Chondrocyte (in vitro differentiated cells): Measurements from ENCODE around the gene ADGRV1. TPM values are rescaled to one million over a fixed set of nuclear protein-coding genes. Genes with fewer than 3 reads are reported as not detected.

Experiments used
- DNase-seq: peaks from one replicate; pipeline ENCODE4 v3.0.0; 2021; ENCODE audit warnings: mixed read lengths, low spot score
- H3K27ac Mint-ChIP-seq: one replicate; pipeline ENCODE4 v1.8.0; 2021; ENCODE audit warnings: mild to moderate bottlenecking, moderate library complexity, mixed read lengths; ENCODE audit not compliant: unreplicated experiment
- H3K27me3 Mint-ChIP-seq: 2 replicates; pipeline ENCODE4 v1.8.0; 2021; ENCODE audit warnings: low read depth, mixed read lengths
- H3K36me3 Mint-ChIP-seq: 2 replicates; pipeline ENCODE4 v1.8.0; 2021; ENCODE audit warnings: low read depth, mixed read lengths
- H3K4me1 Mint-ChIP-seq: 2 replicates; pipeline ENCODE4 v1.8.0; 2021; ENCODE audit warnings: low read depth, mild to moderate bottlenecking, mixed read lengths
- H3K4me3 Mint-ChIP-seq: one replicate; pipeline ENCODE4 v1.8.0; 2021; ENCODE audit warnings: mild to moderate bottlenecking, moderate library complexity, mixed read lengths; ENCODE audit not compliant: unreplicated experiment
- H3K9me3 Mint-ChIP-seq: 2 replicates; pipeline ENCODE4 v1.8.0; 2021; ENCODE audit warnings: low read depth, mixed read lengths
- total RNA-seq: library from RNA; stranded (reverse); gene quantifications from 3 replicates; pipeline ENCODE4 v1.2.1, GENCODE V29; 2021
- TF ChIP-seq, protein P1 (sequence below): fragments of 200-600 bp; sonication (generic); IDR thresholded peaks from 2 replicates; pipeline ENCODE4 v1.5.0; 2021; ENCODE audit warnings: antibody characterized with exemption, mild to moderate bottlenecking, moderate library complexity

Gene ADGRV1
- total RNA-seq, 1 donor from 2014 or later = 1.5 TPM

- Mint-ChIP-seq H3K9me3 (no peaks in the 10 kb centered on the region), H3K27ac (no peak overlapping the region), H3K4me3 (no peak overlapping the region), H3K4me1 (no peaks in the 10 kb centered on the region), H3K36me3 (no peaks in the 10 kb centered on the region), H3K27me3 (peaks cover 5% of the 10 kb centered on the region)
- no peak for DNase-seq
- TF ChIP-seq, protein P1, sequence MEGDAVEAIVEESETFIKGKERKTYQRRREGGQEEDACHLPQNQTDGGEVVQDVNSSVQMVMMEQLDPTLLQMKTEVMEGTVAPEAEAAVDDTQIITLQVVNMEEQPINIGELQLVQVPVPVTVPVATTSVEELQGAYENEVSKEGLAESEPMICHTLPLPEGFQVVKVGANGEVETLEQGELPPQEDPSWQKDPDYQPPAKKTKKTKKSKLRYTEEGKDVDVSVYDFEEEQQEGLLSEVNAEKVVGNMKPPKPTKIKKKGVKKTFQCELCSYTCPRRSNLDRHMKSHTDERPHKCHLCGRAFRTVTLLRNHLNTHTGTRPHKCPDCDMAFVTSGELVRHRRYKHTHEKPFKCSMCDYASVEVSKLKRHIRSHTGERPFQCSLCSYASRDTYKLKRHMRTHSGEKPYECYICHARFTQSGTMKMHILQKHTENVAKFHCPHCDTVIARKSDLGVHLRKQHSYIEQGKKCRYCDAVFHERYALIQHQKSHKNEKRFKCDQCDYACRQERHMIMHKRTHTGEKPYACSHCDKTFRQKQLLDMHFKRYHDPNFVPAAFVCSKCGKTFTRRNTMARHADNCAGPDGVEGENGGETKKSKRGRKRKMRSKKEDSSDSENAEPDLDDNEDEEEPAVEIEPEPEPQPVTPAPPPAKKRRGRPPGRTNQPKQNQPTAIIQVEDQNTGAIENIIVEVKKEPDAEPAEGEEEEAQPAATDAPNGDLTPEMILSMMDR = no peak
Observed at GRCh38 chr5:90696153-90696552, 137.6 kb downstream of the ADGRV1 start.

DNA sequence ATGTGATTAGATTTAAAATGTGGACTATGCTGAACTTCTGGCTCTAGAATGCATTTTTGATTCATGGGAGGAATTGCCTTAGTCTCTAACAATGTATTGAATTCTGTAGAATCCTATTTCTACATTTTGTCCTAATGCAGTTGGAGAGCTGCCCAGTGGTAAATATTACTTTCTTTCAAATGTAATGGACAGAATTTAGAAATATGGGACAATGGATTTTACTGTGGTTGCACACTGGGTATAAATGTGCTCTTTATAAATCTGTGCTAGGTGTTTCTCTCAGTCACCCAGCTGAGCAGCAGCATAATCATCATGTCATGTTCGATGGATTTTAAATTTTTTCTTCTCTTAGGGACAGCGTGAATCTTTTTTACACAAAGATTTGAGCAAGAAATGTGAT lies 141.7 kb downstream of the ADGRV1 start:
- Mint-ChIP-seq H3K27me3 (peaks cover 7% of the 10 kb centered on the region), H3K4me1 (no peaks in the 10 kb centered on the region), H3K9me3 (no peaks in the 10 kb centered on the region), H3K4me3 (no peak overlapping the region), H3K27ac (no peak overlapping the region), H3K36me3 (no peaks in the 10 kb centered on the region)
- TF ChIP-seq, protein P1 = no peak
- no peak for DNase-seq

DNA sequence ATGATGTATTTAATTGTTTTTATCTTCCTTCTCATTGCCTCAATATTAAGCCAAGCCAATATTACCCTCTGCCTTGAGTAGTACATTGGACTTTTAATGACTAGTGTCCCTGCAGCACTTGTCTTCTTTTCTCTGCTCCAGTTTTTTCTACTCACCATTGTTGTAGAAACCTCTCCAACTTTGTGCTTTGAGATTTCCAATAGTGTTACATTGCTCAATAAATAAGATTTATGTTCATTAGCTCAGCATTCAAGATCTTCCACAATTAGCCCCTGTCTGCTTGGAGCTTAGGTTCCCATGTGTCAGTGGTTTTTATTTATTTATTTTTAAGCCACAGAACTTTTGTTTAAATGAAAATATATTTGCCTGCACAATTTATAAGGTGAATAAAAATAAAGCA lies 145.3 kb downstream of the ADGRV1 start:
- no peak overlapping the region for H3K4me3 Mint-ChIP-seq
- no peak for DNase-seq
- H3K4me1 Mint-ChIP-seq = no peaks in the 10 kb centered on the region

DNA sequence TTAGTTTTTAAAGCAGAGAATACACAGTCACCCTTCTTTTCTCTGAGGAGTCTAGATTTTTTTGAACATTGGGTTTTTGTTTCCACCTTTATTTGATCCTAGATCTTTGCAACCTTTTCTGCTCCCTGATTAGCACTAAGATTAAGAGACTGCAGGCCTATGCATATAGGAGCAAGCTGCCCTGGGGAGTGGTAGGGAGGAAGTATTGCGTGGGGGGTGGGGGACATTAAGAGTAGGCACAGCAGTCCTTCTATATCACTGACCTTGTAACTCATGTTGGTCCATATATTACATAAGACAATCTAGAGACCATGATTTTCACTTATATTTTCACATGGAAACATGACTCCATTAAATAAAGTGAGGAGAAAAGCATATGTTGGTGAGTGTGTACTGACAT lies 149.1 kb downstream of the ADGRV1 start:
- H3K27me3 Mint-ChIP-seq = peaks cover 3% of the 10 kb centered on the region
- no peak overlapping the region for H3K4me3 Mint-ChIP-seq
- TF ChIP-seq, protein P1 = no peak
- H3K4me1 Mint-ChIP-seq = no peaks in the 10 kb centered on the region
- H3K27ac Mint-ChIP-seq = no peak overlapping the region
- no peaks in the 10 kb centered on the region for H3K36me3 Mint-ChIP-seq
- DNase-seq = no peak
- no peaks in the 10 kb centered on the region for H3K9me3 Mint-ChIP-seq

More for the DNA sequence above, 145.3 kb downstream of the ADGRV1 start:
- TF ChIP-seq, protein P1 = no peak
- H3K27ac Mint-ChIP-seq = no peak overlapping the region
- no peaks in the 10 kb centered on the region for H3K9me3 Mint-ChIP-seq
- H3K27me3 Mint-ChIP-seq = peaks cover 3% of the 10 kb centered on the region
- H3K36me3 Mint-ChIP-seq = no peaks in the 10 kb centered on the region

GRCh38 chr5:90709323-90710155 lies 150.9 kb downstream of the ADGRV1 start:
- no peaks in the 10 kb centered on the region for H3K4me1 Mint-ChIP-seq
- DNase-seq = no peak
- TF ChIP-seq, protein P1 = peak; percentile 82
- H3K36me3 Mint-ChIP-seq = no peaks in the 10 kb centered on the region
- no peaks in the 10 kb centered on the region for H3K9me3 Mint-ChIP-seq
- no peaks in the 10 kb centered on the region for H3K27me3 Mint-ChIP-seq
- H3K27ac Mint-ChIP-seq = no peak overlapping the region
- H3K4me3 Mint-ChIP-seq = no peak overlapping the region
